Osteoblast (primary cell): ENCODE measurements around the gene CDKAL1. TPM values are rescaled to one million over a fixed set of nuclear protein-coding genes. Genes with fewer than 3 reads are reported as not detected.
A peak's percentile ranks its signal among the peaks of the same experiment; 100 is the strongest.
"Not testable (repeated sequence)": the region's sequence is repeated elsewhere in the genome, so short reads cannot be mapped to it uniquely, and the experiment has no call there.

ENCODE experiments used
- DNase-seq: peaks from one replicate; pipeline ENCODE4 v3.0.0; 2011; ENCODE audit warnings: low spot score, mixed read lengths; ENCODE audit not compliant: insufficient read length; ENCODE audit errors: missing footprints
- H2AFZ ChIP-seq: 2 replicates; pipeline ENCODE4 v1.6.0; 2011; ENCODE audit warnings: mild to moderate bottlenecking, low read length
- H3K27ac ChIP-seq: 2 replicates; pipeline ENCODE4 v1.5.1; 2011; ENCODE audit warnings: mild to moderate bottlenecking, low read depth, low read length, moderate library complexity
- H3K27me3 ChIP-seq: 2 replicates; pipeline ENCODE4 v1.6.0; 2012; ENCODE audit warnings: mild to moderate bottlenecking, control low read depth, inconsistent platforms, low read length, moderate library complexity; ENCODE audit not compliant: insufficient read depth
- H3K36me3 ChIP-seq: 2 replicates; pipeline ENCODE4 v1.5.1; 2011; ENCODE audit warnings: mild to moderate bottlenecking, low read length, control low read depth, moderate library complexity; ENCODE audit not compliant: insufficient read depth
- H3K4me1 ChIP-seq: 2 replicates; pipeline ENCODE4 v1.5.1; 2011; ENCODE audit warnings: mild to moderate bottlenecking, low read length, control low read depth, moderate library complexity; ENCODE audit not compliant: insufficient read depth
- H3K4me2 ChIP-seq: 2 replicates; pipeline ENCODE4 v1.6.0; 2011; ENCODE audit warnings: mild to moderate bottlenecking, low read length; ENCODE audit not compliant: insufficient read depth
- H3K4me3 ChIP-seq: fragments of 200-600 bp; sonication (generic); 3 replicates; pipeline ENCODE4 v1.5.1; 2012; ENCODE audit warnings: mild to moderate bottlenecking, low read length, inconsistent platforms; ENCODE audit not compliant: insufficient read depth
- H3K79me2 ChIP-seq: 2 replicates; pipeline ENCODE4 v1.6.0; 2012; ENCODE audit warnings: mild to moderate bottlenecking, low read length, control low read depth, inconsistent platforms; ENCODE audit not compliant: insufficient read depth
- H3K9me3 ChIP-seq: 2 replicates; pipeline ENCODE4 v1.5.1; 2011; ENCODE audit warnings: low read depth, low read length, control low read depth
- H4K20me1 ChIP-seq: 2 replicates; pipeline ENCODE4 v1.6.0; 2012; ENCODE audit warnings: mild to moderate bottlenecking, low read length, control low read depth; ENCODE audit not compliant: insufficient read depth
- total RNA-seq: library from RNA; depleted of rRNA; stranded (reverse); fragments of >200 nt; gene quantifications from 2 replicates; pipeline ENCODE4 v1.2.3, GENCODE V29; 2012
- TF ChIP-seq, protein P1 (sequence below): IDR thresholded peaks from 2 replicates; pipeline ENCODE4 v1.5.1; 2011; ENCODE audit warnings: mild to moderate bottlenecking, low read depth, low read length, moderate library complexity; ENCODE audit errors: extremely low read depth

Gene CDKAL1
- total RNA-seq, 1 donor, result 18.5 TPM

DNA sequence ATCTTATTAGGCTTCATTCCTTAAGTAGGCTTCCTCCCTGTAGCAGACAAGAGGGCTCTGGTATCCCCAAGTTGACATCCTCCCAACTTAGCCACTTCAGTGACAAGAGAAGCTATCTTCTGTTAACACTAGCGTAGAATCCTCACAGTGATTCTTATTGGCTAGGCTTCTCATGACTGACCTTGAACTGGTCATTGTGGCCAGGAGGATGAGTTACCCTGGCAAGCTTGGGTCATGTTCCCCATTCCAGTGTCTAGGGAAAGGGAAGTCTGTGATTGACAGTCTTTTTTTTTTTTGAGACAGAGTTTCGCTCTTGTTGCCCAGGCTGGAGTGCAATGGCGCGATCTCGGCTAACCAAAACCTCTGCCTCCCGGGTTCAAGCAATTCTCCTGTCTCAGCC is 7.1 kb downstream of the CDKAL1 start:
- Histone ChIP-seq H3K27me3 (no peaks in the 10 kb centered on the region), H3K79me2 (peaks cover 38% of the 10 kb centered on the region), H3K4me3 (no peak overlapping the region), H3K9me3 (no peaks in the 10 kb centered on the region), H3K36me3 (no peaks in the 10 kb centered on the region), H2AFZ (no peak overlapping the region), H3K4me2 (no peak overlapping the region), H3K27ac (no peak overlapping the region), H4K20me1 (no peaks in the 10 kb centered on the region), H3K4me1 (peaks cover 9% of the 10 kb centered on the region)
- no peak for DNase-seq
- TF ChIP-seq, protein P1, sequence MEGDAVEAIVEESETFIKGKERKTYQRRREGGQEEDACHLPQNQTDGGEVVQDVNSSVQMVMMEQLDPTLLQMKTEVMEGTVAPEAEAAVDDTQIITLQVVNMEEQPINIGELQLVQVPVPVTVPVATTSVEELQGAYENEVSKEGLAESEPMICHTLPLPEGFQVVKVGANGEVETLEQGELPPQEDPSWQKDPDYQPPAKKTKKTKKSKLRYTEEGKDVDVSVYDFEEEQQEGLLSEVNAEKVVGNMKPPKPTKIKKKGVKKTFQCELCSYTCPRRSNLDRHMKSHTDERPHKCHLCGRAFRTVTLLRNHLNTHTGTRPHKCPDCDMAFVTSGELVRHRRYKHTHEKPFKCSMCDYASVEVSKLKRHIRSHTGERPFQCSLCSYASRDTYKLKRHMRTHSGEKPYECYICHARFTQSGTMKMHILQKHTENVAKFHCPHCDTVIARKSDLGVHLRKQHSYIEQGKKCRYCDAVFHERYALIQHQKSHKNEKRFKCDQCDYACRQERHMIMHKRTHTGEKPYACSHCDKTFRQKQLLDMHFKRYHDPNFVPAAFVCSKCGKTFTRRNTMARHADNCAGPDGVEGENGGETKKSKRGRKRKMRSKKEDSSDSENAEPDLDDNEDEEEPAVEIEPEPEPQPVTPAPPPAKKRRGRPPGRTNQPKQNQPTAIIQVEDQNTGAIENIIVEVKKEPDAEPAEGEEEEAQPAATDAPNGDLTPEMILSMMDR, result no peak

DNA sequence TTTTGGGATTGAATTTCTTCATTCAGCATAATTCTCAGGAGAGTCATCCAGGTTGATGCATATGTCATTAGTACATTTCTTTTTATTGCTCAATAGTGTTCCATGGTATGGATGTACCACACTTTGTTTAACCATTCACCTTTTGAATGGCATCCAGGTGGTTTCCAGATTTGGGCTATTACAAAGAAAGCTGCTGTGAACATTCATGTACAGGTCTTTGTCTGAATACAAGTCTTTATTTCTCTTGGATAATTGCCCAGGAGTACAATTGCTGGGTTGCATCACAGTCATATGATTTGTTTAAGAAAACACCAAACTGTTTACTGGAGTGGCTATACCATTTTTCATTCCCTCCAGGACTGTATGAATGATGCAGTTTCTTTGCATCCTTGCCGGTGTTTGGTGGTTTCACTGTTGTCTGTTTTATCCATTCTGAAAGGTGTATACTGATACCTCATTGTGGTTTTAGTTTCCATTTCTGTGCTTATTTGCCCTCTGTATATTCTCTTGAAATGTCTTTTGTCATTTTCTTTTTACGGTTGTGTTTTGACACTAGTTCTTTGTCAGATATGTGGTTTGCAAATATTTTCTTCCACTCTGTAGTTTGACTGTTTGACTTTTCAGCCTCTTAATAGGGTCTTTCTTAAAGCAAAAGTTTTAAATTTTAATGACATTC is 8.8 kb downstream of the CDKAL1 start:
- Histone ChIP-seq H3K27ac (peak overlapping the region; percentile 53), H2AFZ (no peak overlapping the region), H3K4me1 (peaks cover 9% of the 10 kb centered on the region), H3K9me3 (no peaks in the 10 kb centered on the region), H3K79me2 (peaks cover 31% of the 10 kb centered on the region), H3K4me3 (no peak overlapping the region), H3K27me3 (no peaks in the 10 kb centered on the region), H3K36me3 (no peaks in the 10 kb centered on the region), H3K4me2 (peak overlapping the region; percentile 40), H4K20me1 (no peaks in the 10 kb centered on the region)
- peak; percentile 42 for DNase-seq
- TF ChIP-seq, protein P1, result no peak

DNA sequence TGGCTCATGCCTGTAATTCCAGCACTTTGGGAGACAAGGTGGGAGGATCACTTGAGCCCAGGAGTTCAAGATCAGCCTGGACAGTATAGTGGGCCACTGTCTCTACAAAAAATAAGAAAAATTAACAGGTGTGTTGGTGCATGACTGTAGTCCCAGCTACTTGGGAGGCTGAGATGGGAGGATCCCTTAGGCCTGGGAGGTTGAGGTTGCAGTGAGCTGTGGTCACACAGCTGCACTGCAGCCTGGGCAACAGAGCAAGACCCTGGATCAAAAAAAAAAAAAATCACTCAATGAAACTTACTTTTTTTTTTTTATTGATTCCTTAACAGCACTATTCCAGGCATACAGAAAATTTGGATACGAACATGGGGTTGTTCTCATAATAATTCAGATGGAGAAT is 14.0 kb downstream of the CDKAL1 start:
- H3K9me3 ChIP-seq, result no peaks in the 10 kb centered on the region
- H3K79me2 ChIP-seq, result peaks cover 8% of the 10 kb centered on the region
- TF ChIP-seq, protein P1, result no peak
- DNase-seq, result no peak
- H3K4me1 ChIP-seq, result peaks cover under 1% of the 10 kb centered on the region
- no peak overlapping the region for H3K27ac ChIP-seq
- H2AFZ ChIP-seq, result no peak overlapping the region
- H3K4me2 ChIP-seq, result no peak overlapping the region
- H3K36me3 ChIP-seq, result no peaks in the 10 kb centered on the region
- H3K4me3 ChIP-seq, result no peak overlapping the region
- H4K20me1 ChIP-seq, result no peaks in the 10 kb centered on the region
- H3K27me3 ChIP-seq, result no peaks in the 10 kb centered on the region

DNA sequence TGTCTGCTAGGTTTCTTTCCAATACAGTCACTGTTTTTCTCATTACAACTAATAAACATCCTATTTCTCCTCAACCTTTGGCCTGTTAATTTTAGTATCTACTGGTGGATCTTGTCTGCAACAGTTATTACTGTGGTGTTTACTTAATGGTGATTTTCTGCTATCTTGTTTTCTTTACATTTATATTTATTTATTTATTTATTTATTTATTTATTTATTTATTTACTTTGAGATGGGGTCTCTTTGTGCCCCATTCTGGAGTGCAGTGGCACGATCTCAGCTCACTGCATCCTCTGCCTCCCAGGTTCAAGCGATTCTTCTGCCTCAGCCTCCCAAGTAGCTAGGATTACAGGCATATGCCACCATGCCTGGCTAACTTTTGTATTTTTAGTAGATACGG is 15.1 kb downstream of the CDKAL1 start:
- not testable (repeated sequence) for DNase-seq, H3K4me3 ChIP-seq, H4K20me1 ChIP-seq, H3K27ac ChIP-seq, H2AFZ ChIP-seq, H3K27me3 ChIP-seq, H3K9me3 ChIP-seq, H3K36me3 ChIP-seq, H3K4me2 ChIP-seq, H3K4me1 ChIP-seq, H3K79me2 ChIP-seq
